GM12801 (cell line): ENCODE results near the gene TLE2.

Experiments
- TF ChIP-seq, protein P1 (sequence below): IDR thresholded peaks from one replicate; pipeline ENCODE4 v1.5.1; 2011; ENCODE audit warnings: control low read depth; ENCODE audit not compliant: insufficient read length; ENCODE audit errors: extremely low read depth

TLE2 gene

GRCh38 chr19:3013263-3013725, 15.8 kb downstream of the TLE2 start:
- TF ChIP-seq, protein P1, sequence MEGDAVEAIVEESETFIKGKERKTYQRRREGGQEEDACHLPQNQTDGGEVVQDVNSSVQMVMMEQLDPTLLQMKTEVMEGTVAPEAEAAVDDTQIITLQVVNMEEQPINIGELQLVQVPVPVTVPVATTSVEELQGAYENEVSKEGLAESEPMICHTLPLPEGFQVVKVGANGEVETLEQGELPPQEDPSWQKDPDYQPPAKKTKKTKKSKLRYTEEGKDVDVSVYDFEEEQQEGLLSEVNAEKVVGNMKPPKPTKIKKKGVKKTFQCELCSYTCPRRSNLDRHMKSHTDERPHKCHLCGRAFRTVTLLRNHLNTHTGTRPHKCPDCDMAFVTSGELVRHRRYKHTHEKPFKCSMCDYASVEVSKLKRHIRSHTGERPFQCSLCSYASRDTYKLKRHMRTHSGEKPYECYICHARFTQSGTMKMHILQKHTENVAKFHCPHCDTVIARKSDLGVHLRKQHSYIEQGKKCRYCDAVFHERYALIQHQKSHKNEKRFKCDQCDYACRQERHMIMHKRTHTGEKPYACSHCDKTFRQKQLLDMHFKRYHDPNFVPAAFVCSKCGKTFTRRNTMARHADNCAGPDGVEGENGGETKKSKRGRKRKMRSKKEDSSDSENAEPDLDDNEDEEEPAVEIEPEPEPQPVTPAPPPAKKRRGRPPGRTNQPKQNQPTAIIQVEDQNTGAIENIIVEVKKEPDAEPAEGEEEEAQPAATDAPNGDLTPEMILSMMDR: no peak

DNA sequence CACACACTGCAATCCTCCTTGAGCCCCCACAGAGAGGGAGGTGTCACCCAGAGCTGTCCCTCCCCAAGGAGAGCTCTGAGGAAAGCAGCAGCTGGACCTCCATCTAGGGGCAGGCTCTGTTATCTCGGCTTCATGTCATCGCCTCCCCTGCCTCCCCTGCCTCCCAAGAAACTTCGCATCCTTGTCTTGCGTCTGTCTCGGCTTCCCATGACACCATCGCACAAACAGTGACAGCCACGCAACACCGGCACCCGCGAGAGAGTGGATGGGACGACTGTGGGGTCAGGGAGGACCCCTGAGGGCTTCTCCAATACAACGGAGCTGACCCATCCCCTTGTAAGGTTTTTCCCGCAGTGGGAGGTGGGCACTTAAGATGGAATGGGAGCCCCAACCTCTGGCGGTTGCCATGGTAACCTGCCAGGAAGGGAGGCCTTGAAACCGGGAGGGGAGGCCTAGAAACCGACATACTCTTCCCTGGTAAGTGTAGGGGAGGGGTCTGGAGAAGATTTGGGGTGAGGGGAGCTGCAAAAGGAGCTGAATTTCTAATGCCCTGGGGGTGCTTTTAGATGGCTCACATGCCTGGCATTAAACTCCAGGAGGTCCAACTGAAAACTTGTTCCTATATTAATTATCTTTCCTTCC, 16.3 kb downstream of the TLE2 start:
- TF ChIP-seq, protein P1: no peak

DNA sequence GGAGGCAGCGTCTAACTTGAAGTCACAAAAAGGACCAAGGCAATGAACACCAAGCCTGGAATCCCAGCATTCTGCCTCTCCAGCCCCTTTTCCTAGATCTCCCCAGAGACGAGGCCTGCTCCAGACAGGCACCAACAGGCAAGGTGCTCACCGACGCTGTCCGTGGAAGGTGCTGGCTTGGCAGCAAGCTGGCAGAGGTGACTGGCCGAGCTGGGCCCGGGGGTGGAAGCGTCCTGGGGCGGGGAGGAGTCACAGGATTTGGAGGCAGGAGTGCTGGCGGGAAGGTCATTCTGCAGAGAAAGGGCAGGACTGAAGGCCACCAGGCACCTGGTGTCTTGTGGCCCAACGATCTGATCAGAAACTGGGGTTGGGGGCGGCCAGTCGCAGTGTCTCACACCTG, 18.2 kb downstream of the TLE2 start:
- TF ChIP-seq, protein P1: no peak

DNA sequence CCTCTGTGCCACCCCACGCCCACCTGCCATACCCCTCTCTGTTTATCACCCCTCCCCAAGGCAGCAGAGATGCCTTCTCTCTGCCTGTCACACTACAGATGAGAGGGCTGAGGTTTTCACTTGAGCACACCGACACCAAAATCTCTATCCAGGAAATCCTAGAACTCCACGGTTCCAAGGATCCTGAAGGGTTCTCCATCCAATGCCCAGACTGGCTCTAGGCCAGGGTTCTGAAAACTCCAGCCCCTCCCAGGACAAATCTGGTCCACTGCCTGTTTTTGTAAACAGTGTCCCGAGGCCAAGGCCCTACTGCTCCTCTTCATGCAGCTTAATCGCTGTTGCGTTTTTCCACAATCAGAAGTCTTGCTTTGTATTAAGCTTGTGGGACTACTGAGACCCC, 20.1 kb downstream of the TLE2 start:
- TF ChIP-seq, protein P1: no peak

- TF ChIP-seq, protein P1: no peak
Observed at GRCh38 chr19:3007975-3008374, 21.1 kb downstream of the TLE2 start.

DNA sequence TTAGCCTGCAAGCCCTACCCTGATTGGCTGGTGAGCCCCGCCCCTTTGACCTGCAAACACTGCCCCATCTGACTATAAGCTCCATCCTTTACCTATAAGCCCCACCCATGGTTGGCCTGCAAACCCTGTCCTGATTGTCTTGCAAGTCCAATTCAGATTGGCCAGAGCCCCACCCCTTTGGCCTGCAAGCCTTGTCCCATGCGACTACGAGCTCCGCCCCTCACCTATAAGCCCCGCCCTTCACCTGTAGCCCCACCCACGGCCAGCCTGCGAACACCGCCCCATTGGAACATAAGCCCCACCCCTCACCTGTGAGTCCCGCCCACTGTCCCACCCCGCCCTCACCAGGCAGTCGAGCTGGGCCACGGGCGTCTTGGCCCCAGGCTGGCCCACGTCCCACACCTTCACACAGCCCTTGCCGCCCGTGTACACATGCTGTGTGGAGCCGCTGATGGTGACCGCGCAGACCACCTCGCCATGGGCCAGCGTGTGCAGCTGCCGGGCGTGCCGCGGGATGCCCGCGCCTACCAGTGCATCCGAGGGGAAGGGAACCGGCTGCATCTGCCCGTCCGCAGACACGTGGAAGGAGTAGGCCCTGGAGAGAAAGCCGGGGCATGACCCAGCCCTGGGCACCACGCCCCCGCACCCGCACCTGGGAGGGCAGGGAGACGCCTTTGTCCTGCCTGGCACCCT, 22.9 kb downstream of the TLE2 start:
- TF ChIP-seq, protein P1: no peak

DNA sequence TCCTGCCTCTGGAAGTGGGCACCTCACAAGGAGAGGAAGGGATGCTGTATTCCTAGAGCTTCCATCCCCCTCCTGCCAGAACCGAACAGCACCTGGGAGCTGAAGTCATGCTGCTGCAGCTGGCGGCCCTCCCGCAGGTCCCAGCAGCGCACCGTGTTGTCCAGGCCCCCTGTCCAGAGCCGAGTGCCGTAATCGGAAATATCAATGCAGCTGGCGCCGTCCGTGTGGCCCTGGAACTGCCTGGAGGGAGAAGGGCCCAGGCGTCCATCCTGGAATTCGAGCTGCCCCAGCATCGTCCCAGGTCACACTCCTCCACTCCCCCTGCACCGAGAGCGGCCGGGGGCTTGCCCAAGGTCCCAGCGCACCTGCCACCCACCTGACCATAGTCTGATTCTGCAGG, 23.7 kb downstream of the TLE2 start:
- TF ChIP-seq, protein P1: no peak
